Ovary (tissue), 9 donors: ENCODE results near the gene CHP1. TPM values are rescaled to one million over a fixed set of nuclear protein-coding genes. Genes with fewer than 3 reads are reported as not detected.

Source experiments
- DNase-seq, 5 donors: peaks; one replicate each; pipeline ENCODE4 v3.0.0-alpha.2; 2019 to 2020
- H3K27ac ChIP-seq, 2 donors: fragments of 200-600 bp; one replicate each; pipeline versions ENCODE4 v1.5.1 to v1.8.0; 2019 to 2022
- H3K27me3 ChIP-seq: fragments of 200-600 bp; one replicate; pipeline ENCODE4 v1.8.0; 2022
- H3K36me3 ChIP-seq: fragments of 200-600 bp; sonication (generic); one replicate; pipeline ENCODE4 v1.5.1; 2019
- H3K4me1 ChIP-seq: one replicate; pipeline ENCODE4 v1.8.1; 2013; ENCODE audit warnings: mild to moderate bottlenecking, moderate library complexity; ENCODE audit not compliant: insufficient read depth
- H3K4me3 ChIP-seq: fragments of 200-600 bp; sonication (generic); one replicate; pipeline ENCODE4 v1.5.1; 2017
- H3K9me3 ChIP-seq, 2 donors: fragments of 200-600 bp in 1 of 2; sonication (generic) in 1 of 2; one replicate each; pipeline versions ENCODE4 v1.5.1 to v1.8.1; 2013 to 2019; ENCODE audit warnings: mild to moderate bottlenecking in 1 of 2, moderate library complexity in 1 of 2
- CTCF ChIP-seq, 3 donors: fragments of 450-650 bp in 2 of 3; fragments of 200-600 bp in 1 of 3; IDR thresholded peaks; one replicate each; pipeline versions ENCODE4 v1.5.1 to v1.8.0; 2016 to 2022; ENCODE audit warnings: antibody characterized with exemption in 3 of 3, mild to moderate bottlenecking in 1 of 3
- EP300 ChIP-seq: sonication (generic); formaldehyde crosslinking; IDR thresholded peaks from one replicate; pipeline ENCODE4 v1.6.1; 2017; ENCODE audit warnings: antibody characterized with exemption
- POLR2A ChIP-seq: fragments of 450-650 bp; IDR thresholded peaks from one replicate; pipeline ENCODE4 v1.6.1; 2017; ENCODE audit warnings: antibody characterized with exemption, mild to moderate bottlenecking, moderate library complexity
- WGBS, 3 donors: extraction: QIAGEN DNeasy Blood & Tissue Kit in 1 of 3; methylation state at CpG; one replicate each; pipeline versions ENCODE4 v1.1.5 to v1.1.7; 2013 to 2017; 5-methylcytosine and 5-hydroxymethylcytosine counted together
- intact Hi-C, 4 donors: fragments of 100-400 bp; cut with DNase I; formaldehyde crosslinking; loops; one replicate each; pipeline versions ENCODE4 v1.11.0 to v1.15.1; 2022 to 2023
- polyA plus RNA-seq, 2 donors: library from polyadenylated mRNA; stranded (reverse); fragments of 200-250 nt in 1 of 2; fragments of 350-450 nt in 1 of 2; fragmentation: Illumina TruSeq in 1 of 2; extraction: RNeasy Lipid Tissue Mini Kit (QIAGEN cat#74804) in 1 of 2; gene quantifications; one replicate each; pipeline ENCODE4 v1.2.3, GENCODE V29; 2013 to 2014
- total RNA-seq, 7 donors: library from RNA; depleted of rRNA in 2 of 7; stranded (reverse); fragments of >200 nt in 2 of 7; fragmentation: NEBNext Ultra II Directional in 3 of 7; extraction: Animal tissue kit (Norgen Biotek cat#: 25700) in 3 of 7; gene quantifications; one replicate each; pipeline versions ENCODE4 v1.1.0 to v1.2.4, GENCODE V29; 2016 to 2023
- donor health status: DM: no; HTN: no; CAD: no; lungs with moderate emphysema.
- donor health status: DM: no; HTN: no; CAD: no.
- donor health status: Bipolar disorder and iron deficiency.
- donor health status: DM: yes; HTN: yes; CAD: no.
- donor health status: DM: no; HTN: no; CAD: no.
- donor health status: DM: yes; HTN: yes; CAD: no.

The CHP1 gene
- total and polyA plus RNA-seq, 9 donors: 24.8 to 84.6 (median 59.5) TPM

- no peaks in the 10 kb centered on the region for H3K9me3 ChIP-seq
- no peaks in the 10 kb centered on the region for H3K36me3 ChIP-seq
- no peak overlapping the region for H3K27ac ChIP-seq
- H3K4me1 ChIP-seq: no peaks in the 10 kb centered on the region
- H3K27me3 ChIP-seq: no peaks in the 10 kb centered on the region
- intact Hi-C loops: no loop called here
- TF ChIP-seq CTCF (IDR thresholded peaks at IDR 0.05) (no peak), EP300 (no peak), POLR2A (no peak)
- no peak for DNase-seq
- WGBS, 3 donors: 90 to 98% (median 96%) methylated on average over 5 of the region's 5 CpGs
- no peak overlapping the region for H3K4me3 ChIP-seq
These were observed 20.3 kb downstream of the CHP1 start for GRCh38 chr15:41251411-41251810.

- no peaks in the 10 kb centered on the region for H3K9me3 ChIP-seq
- no peak overlapping the region for H3K27ac ChIP-seq
- no peak for DNase-seq
- no peaks in the 10 kb centered on the region for H3K4me1 ChIP-seq
- intact Hi-C loops: no loop called here
- no peak for TF ChIP-seq CTCF (IDR thresholded peaks at IDR 0.05)
- no peak for TF ChIP-seq EP300
- TF ChIP-seq POLR2A: no peak
- 92 to 95% (median 94%) methylated on average over 4 of the region's 4 CpGs for WGBS, 3 donors
- H3K27me3 ChIP-seq: no peaks in the 10 kb centered on the region
- H3K4me3 ChIP-seq: no peak overlapping the region
- H3K36me3 ChIP-seq: no peaks in the 10 kb centered on the region
These were observed 23.5 kb downstream of the CHP1 start for GRCh38 chr15:41254560-41254959.

GRCh38 chr15:41256103-41256502, 25.0 kb downstream of the CHP1 start:
- no peaks in the 10 kb centered on the region for H3K4me1 ChIP-seq
- no peak overlapping the region for H3K4me3 ChIP-seq
- H3K36me3 ChIP-seq: no peaks in the 10 kb centered on the region
- no peaks in the 10 kb centered on the region for H3K9me3 ChIP-seq
- no peak for DNase-seq
- no peak overlapping the region for H3K27ac ChIP-seq
- intact Hi-C loops: no loop called here
- 96 to 98% (median 97%) methylated on average over 3 of the region's 3 CpGs for WGBS, 3 donors
- TF ChIP-seq EP300: no peak
- no peak for TF ChIP-seq POLR2A
- TF ChIP-seq CTCF (IDR thresholded peaks at IDR 0.05): no peak
- no peaks in the 10 kb centered on the region for H3K27me3 ChIP-seq

- Histone ChIP-seq H3K9me3 (no peaks in the 10 kb centered on the region), H3K4me1 (no peaks in the 10 kb centered on the region), H3K27ac (no peak overlapping the region), H3K27me3 (no peaks in the 10 kb centered on the region), H3K36me3 (no peaks in the 10 kb centered on the region), H3K4me3 (no peak overlapping the region)
- DNase-seq: no peak
- 91 to 95% (median 91%) methylated on average over 5 of the region's 5 CpGs for WGBS, 3 donors
- intact Hi-C loops: no loop called here
- TF ChIP-seq CTCF (IDR thresholded peaks at IDR 0.05) (no peak), POLR2A (no peak), EP300 (no peak)
These were observed 25.5 kb downstream of the CHP1 start for GRCh38 chr15:41256577-41257038.
